HPDE6-E6E7 (cell line): ENCODE results near the gene SNX13.
"Not testable (repeated sequence)": the region's sequence is repeated elsewhere in the genome, so short reads cannot be mapped to it uniquely, and the experiment has no call there.

Experiments
- DNase-seq: peaks from one replicate; pipeline ENCODE4 v3.0.0; 2011; ENCODE audit warnings: missing footprints; ENCODE audit errors: extremely low spot score

The SNX13 gene

GRCh38 chr7:17913250-17913649 is 27.0 kb downstream of the SNX13 start:
- DNase-seq: no peak

GRCh38 chr7:17912536-17913235 is 27.6 kb downstream of the SNX13 start:
- DNase-seq: no peak

GRCh38 chr7:17912050-17912449 is 28.2 kb downstream of the SNX13 start:
- DNase-seq: no peak

DNA sequence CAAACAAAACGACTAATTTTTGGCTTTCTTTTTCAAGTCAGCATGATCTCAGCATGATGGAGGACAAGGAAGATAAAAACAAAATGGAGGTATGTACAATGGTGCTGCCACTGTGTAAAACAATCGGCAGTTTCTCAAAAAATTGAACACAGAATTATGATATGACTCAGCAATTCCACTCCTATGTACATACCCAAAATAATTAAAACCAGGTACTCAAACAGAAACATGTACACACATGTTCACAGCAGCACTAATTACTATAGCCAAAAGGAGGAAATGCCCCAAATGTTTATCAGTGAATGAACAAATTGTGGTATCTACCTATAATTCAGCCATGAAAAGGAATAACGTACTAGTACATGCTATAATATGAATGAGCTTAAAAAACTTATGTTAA is 29.9 kb downstream of the SNX13 start:
- no peak for DNase-seq

DNA sequence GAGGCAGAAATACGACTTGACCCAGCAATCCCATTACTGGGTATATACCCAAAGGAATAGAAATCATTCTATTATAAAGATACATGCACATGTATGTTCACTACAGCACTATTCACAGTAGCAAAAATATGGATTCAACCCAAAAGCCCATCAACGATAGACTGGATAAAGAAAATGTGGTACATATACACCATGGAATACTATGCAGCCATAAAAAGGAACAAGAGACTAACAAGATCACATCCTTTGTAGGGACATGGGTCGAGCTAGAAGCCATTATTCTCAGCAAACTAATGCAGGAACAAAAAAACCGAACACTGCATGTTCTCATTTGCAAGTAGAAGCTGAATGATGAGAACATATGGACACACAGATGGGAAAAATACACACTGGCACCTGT is 31.0 kb downstream of the SNX13 start:
- not testable (repeated sequence) for DNase-seq

GRCh38 chr7:17907014-17907413 is 33.3 kb downstream of the SNX13 start:
- DNase-seq: no peak

DNA sequence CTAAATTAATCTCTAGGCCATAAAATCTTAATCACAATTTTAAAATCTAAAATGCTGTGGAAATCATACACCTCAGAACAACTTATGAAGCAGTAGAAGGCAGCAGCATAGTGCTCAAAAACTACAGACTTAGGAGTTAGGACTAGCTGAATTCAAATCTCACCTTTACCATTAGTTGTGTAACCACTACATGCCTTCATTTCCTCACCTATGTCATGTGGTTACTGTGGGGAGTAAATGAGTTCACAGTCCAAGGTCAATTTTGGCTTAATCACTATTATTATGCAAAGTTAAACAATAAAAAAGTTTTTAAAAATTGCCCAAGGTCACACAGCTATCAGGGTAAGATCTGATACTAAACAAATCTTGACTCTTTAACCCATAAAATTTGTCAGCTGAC is 37.0 kb downstream of the SNX13 start:
- no peak for DNase-seq

- DNase-seq: no peak
Observed at GRCh38 chr7:17902599-17902998, 37.7 kb downstream of the SNX13 start.

DNA sequence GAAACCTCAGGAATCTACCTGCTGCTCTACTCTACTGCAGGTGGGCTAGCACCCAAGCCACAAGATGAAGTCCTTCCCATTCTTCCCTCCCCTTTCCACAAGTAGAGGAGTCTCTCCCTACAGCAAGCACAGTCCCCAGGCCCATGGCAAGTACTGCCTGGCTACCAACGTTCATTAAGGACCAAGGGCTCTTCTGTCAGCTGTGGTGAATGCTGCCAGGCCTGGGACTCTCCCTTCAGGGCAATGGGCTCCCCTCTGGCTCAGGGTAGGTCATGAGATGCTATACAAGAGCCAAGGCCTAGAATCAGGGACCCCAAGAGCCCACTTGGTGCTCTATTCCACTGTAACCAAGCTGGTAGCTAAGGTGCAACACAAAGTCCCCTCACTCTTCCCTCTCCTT is 39.8 kb downstream of the SNX13 start:
- no peak for DNase-seq

- no peak for DNase-seq
Observed at GRCh38 chr7:17898111-17898510, 42.2 kb downstream of the SNX13 start.

DNA sequence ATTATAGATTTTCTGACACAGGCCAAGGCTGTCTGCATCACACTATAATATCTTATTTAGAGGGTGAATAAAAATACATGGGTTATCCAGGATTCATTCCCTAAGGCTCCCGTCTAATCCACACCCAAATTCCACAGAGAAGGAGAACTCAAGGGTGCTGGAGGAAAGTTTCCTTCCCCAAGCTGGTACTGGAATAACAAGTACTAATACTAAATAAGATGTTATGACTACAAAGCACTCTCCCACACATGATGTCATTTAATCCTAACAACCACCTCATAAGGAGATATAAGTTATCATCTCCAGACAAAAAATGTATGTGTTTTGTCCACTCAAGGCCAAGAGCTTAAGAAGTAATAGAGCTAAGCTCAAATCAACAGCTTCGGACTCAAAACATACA is 53.0 kb downstream of the SNX13 start:
- no peak for DNase-seq

DNA sequence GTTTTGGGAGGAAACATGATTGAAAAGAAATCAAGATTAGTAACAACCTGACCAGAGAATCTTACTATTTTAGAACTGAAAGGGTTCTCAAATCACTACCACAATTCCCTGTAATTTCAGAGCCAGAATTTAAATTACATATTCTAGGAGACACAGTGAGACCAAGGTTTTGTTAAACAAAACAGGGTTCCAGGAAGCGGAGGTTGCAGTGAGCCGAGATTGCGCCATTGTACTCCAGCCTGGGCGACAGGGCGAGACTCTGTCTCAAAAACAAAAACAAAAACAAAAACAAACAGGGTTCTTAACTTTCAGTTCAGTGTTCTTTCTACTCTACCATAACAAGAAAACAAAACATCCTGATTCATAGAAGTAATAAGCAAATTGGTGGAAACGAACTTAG is 57.6 kb downstream of the SNX13 start:
- DNase-seq: no peak

DNA sequence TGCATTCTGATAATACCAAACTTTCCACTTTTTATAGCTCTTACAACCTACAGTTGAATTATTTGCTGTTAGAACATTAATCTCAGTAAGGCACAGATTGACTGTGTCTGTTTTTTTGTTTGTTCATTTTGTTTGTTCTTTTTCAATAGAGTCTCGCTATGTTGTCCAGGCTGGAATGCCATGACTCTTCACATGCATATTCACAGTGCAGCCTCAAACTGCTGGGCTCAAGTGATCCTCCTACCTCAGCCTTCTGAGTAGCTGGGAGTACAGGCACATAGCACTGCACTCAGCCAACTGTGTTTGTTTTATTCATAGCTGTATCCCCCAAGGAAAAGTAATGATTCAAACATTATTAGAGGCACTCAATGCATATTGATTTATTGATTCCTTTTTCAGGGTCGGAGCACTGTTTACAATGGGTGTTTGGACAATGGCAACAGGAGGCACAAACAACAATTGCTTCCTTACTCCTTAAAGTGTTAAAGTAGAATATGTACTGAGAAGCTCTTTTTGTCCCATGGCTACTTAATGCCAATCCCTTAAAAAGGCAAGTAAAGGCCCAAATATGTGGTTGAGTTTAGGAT is 61.1 kb downstream of the SNX13 start:
- no peak for DNase-seq

- no peak for DNase-seq
Observed at GRCh38 chr7:17878627-17879026, 61.7 kb downstream of the SNX13 start.

DNA sequence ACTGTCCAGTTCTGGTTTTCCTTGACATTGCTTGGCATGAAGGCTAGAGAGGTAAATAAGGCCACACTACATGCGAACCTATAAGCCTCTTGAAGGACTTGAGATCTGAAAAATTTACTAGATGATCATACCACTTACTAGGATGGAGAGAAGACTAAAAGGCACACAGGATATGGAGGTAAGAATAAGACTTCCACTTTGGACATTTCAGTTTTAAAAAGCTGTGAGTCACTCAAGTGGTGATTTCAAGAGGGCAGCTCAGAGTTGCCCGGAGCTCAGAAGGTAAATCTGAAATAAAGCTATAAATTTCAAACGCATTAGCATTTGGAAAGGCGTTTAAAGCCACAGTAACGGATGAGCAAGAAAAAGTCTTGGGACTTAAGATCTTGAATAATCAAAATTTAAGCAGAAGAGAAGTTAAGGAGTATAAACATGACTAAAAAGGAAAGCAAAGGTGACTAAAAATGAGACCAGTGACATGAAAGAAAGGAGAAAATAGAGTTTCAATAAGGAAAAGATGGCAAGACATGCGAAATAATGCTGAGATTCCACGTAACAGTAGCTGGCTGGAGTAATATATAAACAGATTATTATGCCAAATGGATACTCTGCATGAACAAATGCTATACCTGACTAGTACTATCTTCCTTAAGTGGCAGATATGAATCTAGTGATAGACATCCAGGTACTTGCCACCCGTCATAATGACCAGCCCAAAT is 68.3 kb downstream of the SNX13 start:
- DNase-seq: no peak

- no peak for DNase-seq
Observed at GRCh38 chr7:17870406-17870805, 69.9 kb downstream of the SNX13 start.

DNA sequence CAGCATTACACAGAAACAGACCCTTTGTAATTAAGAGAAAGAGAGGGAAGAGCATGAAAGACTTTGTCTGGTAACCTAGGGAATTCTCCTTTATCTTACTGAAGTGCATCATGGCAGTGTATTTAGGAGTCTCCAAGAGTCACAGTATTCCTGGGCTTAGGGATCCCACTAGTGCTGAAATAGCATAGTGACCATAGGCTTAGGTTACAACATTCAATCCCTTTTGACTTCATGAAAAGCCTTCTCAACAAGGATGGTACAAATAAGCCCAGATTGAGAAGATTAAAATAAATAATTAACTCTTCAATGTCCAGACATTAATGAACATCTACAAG is 76.5 kb downstream of the SNX13 start:
- no peak for DNase-seq

DNA sequence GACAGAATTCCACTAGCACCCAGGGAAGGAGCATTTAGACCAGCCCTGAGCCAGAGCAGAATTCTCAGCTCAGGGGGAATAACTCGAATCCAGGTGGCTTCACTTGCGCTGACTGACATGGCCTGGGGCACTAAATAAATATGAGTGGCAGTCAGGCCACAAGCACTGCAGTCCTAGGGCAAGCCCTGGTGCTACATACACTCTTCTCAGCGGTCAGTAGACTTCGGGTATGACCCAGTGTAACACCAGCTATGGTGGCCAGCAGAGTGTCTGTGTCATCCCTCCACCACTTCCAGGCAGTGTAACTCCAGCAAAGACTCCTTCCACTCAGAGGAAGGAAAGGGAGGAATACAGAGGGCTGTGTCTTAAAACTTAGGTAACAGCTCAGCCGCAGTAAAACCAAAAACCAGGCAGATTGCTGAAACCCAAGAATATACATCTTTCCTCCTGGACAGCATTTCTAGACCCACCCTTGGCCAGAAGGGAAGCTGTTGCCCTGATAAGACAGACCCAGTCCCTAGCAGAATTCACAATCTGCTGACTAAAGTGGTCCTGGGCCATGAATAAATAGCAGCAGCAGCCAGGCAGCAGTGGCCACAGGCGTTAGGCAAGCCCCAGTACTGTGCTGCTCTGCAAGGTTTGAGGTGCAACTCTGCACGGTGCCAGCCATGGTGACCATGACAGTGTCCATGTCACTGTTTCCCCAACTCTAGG is 77.0 kb downstream of the SNX13 start:
- no peak for DNase-seq

DNA sequence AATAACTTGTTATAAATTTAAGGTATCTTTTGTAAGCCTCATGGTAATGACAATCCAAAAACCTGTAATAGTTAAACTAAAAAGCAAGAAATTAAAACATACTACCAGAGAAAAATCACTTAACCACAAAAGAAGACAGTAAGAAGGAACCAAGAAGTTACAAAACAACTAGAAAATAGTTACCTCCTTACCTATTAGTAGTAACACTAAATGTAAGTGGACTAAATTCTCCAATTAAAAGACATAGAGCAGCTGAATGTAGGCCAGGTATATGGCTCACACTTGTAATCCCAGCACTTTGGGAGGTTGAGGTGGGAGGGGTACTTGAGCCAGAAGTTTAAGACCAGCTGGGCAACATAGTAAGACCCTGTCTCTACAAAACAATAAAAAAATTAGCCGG is 84.0 kb downstream of the SNX13 start:
- no peak for DNase-seq

DNA sequence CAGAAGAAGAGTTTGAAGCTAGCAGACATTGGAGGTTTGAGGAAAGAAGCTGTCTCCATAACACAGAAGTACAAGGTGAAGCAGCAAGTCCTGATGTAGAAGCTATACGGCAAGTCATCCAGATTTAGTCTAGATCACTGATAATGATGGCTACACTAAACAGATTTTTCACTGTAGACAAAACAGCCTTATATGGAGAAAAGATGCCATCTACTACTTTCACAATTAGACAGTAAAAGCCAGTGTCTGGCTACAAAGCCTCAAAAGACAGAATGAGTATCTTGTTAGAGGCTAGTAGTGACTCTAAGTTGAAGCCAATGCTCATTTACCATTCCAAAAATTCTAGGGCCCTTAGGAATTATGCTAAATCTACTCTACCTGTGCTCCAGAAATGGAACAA is 85.1 kb downstream of the SNX13 start:
- no peak for DNase-seq

DNA sequence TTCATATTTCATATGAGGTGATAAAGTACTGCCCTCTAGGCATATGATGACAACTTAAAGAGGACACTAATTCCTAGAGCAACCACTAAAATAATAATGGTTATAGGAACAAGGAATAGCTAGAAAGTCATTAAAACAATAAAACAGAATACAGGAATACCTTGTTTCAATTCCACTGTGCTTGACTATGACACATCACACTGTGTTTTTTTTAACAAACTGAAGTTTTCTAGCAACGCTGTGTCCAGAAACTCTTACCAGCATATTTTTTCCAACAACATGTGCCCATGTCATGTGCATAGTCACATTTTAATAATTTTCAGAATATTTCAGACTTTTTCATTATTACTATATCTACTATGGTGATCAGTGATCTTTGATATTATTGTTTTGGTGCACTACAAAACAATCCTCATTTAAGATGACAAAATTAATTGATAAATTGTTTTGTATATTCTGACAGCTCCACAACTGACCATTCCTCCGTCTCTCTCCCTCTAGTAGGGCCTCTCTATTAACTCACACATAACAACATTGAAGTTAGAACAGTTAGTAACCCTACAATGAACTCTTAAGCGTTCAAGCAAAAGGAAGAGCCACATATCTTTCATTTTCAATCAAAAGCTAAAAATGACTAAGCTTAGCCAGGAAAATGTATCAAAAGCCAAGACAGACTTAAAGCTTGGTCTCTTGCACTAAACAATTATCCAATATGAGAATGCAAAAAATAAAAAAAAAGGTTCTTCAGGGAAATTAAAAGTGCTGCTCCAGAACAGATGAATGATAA is 85.8 kb downstream of the SNX13 start:
- no peak for DNase-seq

- no peak for DNase-seq
Observed at GRCh38 chr7:17852361-17852760, 87.9 kb downstream of the SNX13 start.
